HG03139 (cell line): Measurements from ENCODE around the gene DMRTA1.
A peak's percentile ranks its signal among the peaks of the same experiment; 100 is the strongest.
"Not testable (repeated sequence)": the region's sequence is repeated elsewhere in the genome, so short reads cannot be mapped to it uniquely, and the experiment has no call there.

Experiments
- ATAC-seq: cut with Tn5 transposase; IDR thresholded peaks from one replicate; pipeline ENCODE4 v1.9.1; 2021; ENCODE audit not compliant: unreplicated experiment

DMRTA1 gene

GRCh38 chr9:22455181-22455580, 8.6 kb downstream of the DMRTA1 start:
- no peak for ATAC-seq

GRCh38 chr9:22457448-22457847, 10.8 kb downstream of the DMRTA1 start:
- ATAC-seq, result no peak

- ATAC-seq, result no peak
Measured at GRCh38 chr9:22463205-22463604, 16.6 kb downstream of the DMRTA1 start.

- peak; percentile 67 for ATAC-seq
Measured at GRCh38 chr9:22469928-22470544, 23.4 kb downstream of the DMRTA1 start.

GRCh38 chr9:22481566-22481965, 34.9 kb downstream of the DMRTA1 start:
- no peak for ATAC-seq

GRCh38 chr9:22483528-22484070, 37.0 kb downstream of the DMRTA1 start:
- ATAC-seq, result no peak

GRCh38 chr9:22496197-22496596, 49.6 kb downstream of the DMRTA1 start:
- not testable (repeated sequence) for ATAC-seq
